H1 (cell line): ENCODE data around the gene MPC1. TPM values are rescaled to one million over a fixed set of nuclear protein-coding genes. Genes with fewer than 3 reads are reported as not detected.

Source experiments
- CTCF ChIA-PET: fragments of 300-600 bp; sonication (Branson Sonifier 250); formaldehyde crosslinking; loops from one replicate; lab custom pipeline; 2021; ENCODE audit not compliant: partially characterized antibody; lab: Charles Lee
- POLR2A ChIA-PET: fragments of 300-600 bp; sonication (Branson Sonifier 250); formaldehyde crosslinking; loops from one replicate; lab custom pipeline; 2021; ENCODE audit warnings: inconsistent platforms; ENCODE audit not compliant: partially characterized antibody; lab: Charles Lee
- DNase-seq, 2 experiments: peaks; one replicate each; pipeline versions ENCODE4 v3.0.0 to v3.0.0-alpha.2; 2010 to 2022; ENCODE audit warnings: low spot score in 2 of 2, low read depth in 1 of 2, mixed read lengths in 1 of 2
- FAIRE-seq: peaks from 2 replicates; lab custom pipeline; 2011; peaks lifted over from hg19 to GRCh38; lab: Jason Lieb, UNC
- H2AFZ ChIP-seq: 2 replicates; pipeline ENCODE4 v1.8.1; 2012; ENCODE audit warnings: low read length, inconsistent platforms
- H2AK5ac ChIP-seq: 2 replicates; pipeline ENCODE4 v1.6.1; 2013; ENCODE audit warnings: low read depth, low read length
- H2BK120ac ChIP-seq: replicated peaks from 2 replicates; pipeline ENCODE3; 2013; ENCODE audit warnings: low read depth, low read length, inconsistent platforms
- H2BK12ac ChIP-seq: 2 replicates; pipeline ENCODE4 v1.6.1; 2013; ENCODE audit warnings: low read depth, low read length
- H2BK15ac ChIP-seq: 2 replicates; pipeline ENCODE4 v1.6.1; 2013; ENCODE audit warnings: low read length
- H2BK20ac ChIP-seq: 2 replicates; pipeline ENCODE4 v1.6.1; 2013; ENCODE audit warnings: low read length
- H2BK5ac ChIP-seq: 2 replicates; pipeline ENCODE4 v1.6.1; 2013; ENCODE audit warnings: low read depth, low read length
- H3K14ac ChIP-seq: 2 replicates; pipeline ENCODE4 v1.6.1; 2013; ENCODE audit warnings: inconsistent platforms; ENCODE audit not compliant: insufficient read length
- H3K18ac ChIP-seq: 2 replicates; pipeline ENCODE4 v1.6.1; 2013; ENCODE audit warnings: low read length; ENCODE audit errors: extremely low read depth
- H3K23ac ChIP-seq: 2 replicates; pipeline ENCODE4 v1.6.1; 2013; ENCODE audit warnings: inconsistent platforms; ENCODE audit not compliant: insufficient read length
- H3K23me2 ChIP-seq: 2 replicates; pipeline ENCODE4 v1.6.1; 2013; ENCODE audit warnings: low read depth, low read length
- H3K27ac ChIP-seq: 2 replicates; pipeline ENCODE4 v1.6.1; 2011; ENCODE audit warnings: low read depth, low read length, inconsistent platforms
- H3K27me3 ChIP-seq, 4 experiments: replicated peaks in 1 of 4; 1 replicate in 1 of 4; 2 replicates in 3 of 4; pipeline versions ENCODE4 v1.6.1 to v1.8.1; 2011 to 2013; ENCODE audit warnings: low read length in 3 of 4, mild to moderate bottlenecking in 3 of 4, inconsistent platforms in 2 of 4, mixed read lengths in 2 of 4, moderate library complexity in 1 of 4; ENCODE audit not compliant: control insufficient read depth in 3 of 4, insufficient read depth in 3 of 4; ENCODE audit errors: extremely low read depth in 1 of 4
- H3K36me3 ChIP-seq, 4 experiments: 2 replicates each; pipeline versions ENCODE4 v1.6.1 to v1.8.1; 2011 to 2013; ENCODE audit warnings: mild to moderate bottlenecking in 4 of 4, low read length in 3 of 4, moderate library complexity in 2 of 4, control low read depth in 1 of 4, inconsistent platforms in 1 of 4; ENCODE audit not compliant: insufficient read depth in 4 of 4, control insufficient read depth in 2 of 4
- H3K4ac ChIP-seq: replicated peaks from 2 replicates; pipeline ENCODE3; 2013; ENCODE audit warnings: low read length, low read depth, mixed read lengths, inconsistent platforms; ENCODE audit not compliant: insufficient read length
- H3K4me1 ChIP-seq, 4 experiments: replicated peaks in 1 of 4; 1 replicate in 1 of 4; 2 replicates in 3 of 4; pipeline versions ENCODE4 v1.6.1 to v1.8.1; 2011 to 2013; ENCODE audit warnings: low read length in 3 of 4, inconsistent platforms in 2 of 4, mixed read lengths in 1 of 4; ENCODE audit not compliant: insufficient read depth in 4 of 4, control insufficient read depth in 3 of 4
- H3K4me2 ChIP-seq, 2 experiments: 2 replicates each; pipeline versions ENCODE4 v1.6.1 to v1.8.1; 2011 to 2013; ENCODE audit warnings: low read depth in 2 of 2, low read length in 2 of 2, control low read depth in 1 of 2, inconsistent platforms in 1 of 2, mild to moderate bottlenecking in 1 of 2; ENCODE audit not compliant: insufficient read depth in 1 of 2
- H3K4me3 ChIP-seq, 4 experiments: fragments of 200-600, 300-600 bp in 1 of 4; sonication (generic), shearing (Covaris generic), sonication (Bioruptor Twin) in 1 of 4; 2 replicates each; pipeline versions ENCODE4 v1.5.1 to v1.8.1; 2011 to 2016; ENCODE audit warnings: low read length in 4 of 4, low read depth in 3 of 4, control low read depth in 2 of 4, inconsistent platforms in 2 of 4, mild to moderate bottlenecking in 2 of 4, mixed read lengths in 1 of 4, moderate library complexity in 1 of 4; ENCODE audit not compliant: insufficient read depth in 2 of 4; ENCODE audit errors: extremely low read depth in 1 of 4
- H3K56ac ChIP-seq: replicated peaks from 2 replicates; pipeline ENCODE3; 2013; ENCODE audit warnings: low read depth, mild to moderate bottlenecking, mixed read lengths, low read length, inconsistent platforms; ENCODE audit not compliant: insufficient read length
- H3K79me1 ChIP-seq: 2 replicates; pipeline ENCODE4 v1.6.1; 2013; ENCODE audit warnings: low read depth, low read length, control low read depth
- H3K79me2 ChIP-seq, 2 experiments: 2 replicates each; pipeline versions ENCODE4 v1.6.1 to v1.8.1; 2012 to 2013; ENCODE audit warnings: low read length in 2 of 2, mild to moderate bottlenecking in 2 of 2, inconsistent platforms in 1 of 2; ENCODE audit not compliant: insufficient read depth in 2 of 2, control insufficient read depth in 1 of 2
- H3K9ac ChIP-seq, 4 experiments: replicated peaks in 1 of 4; 1 replicate in 1 of 4; 2 replicates in 3 of 4; pipeline versions ENCODE4 v1.6.1 to v1.8.1; 2011 to 2013; ENCODE audit warnings: low read depth in 3 of 4, low read length in 3 of 4, control low read depth in 2 of 4, mild to moderate bottlenecking in 2 of 4, moderate library complexity in 2 of 4, inconsistent platforms in 1 of 4; ENCODE audit errors: extremely low read depth in 1 of 4
- H3K9me3 ChIP-seq, 2 experiments: 2 replicates each; pipeline versions ENCODE4 v1.6.1 to v1.8.1; 2012 to 2013; ENCODE audit warnings: mild to moderate bottlenecking in 2 of 2, moderate library complexity in 2 of 2, control low read depth in 1 of 2, inconsistent platforms in 1 of 2, low read depth in 1 of 2, low read length in 1 of 2, mixed read lengths in 1 of 2; ENCODE audit not compliant: insufficient read depth in 2 of 2
- H4K20me1 ChIP-seq, 2 experiments: replicated peaks in 1 of 2; 2 replicates each; pipeline versions ENCODE3 to v1.8.1; 2011 to 2013; ENCODE audit warnings: inconsistent platforms in 2 of 2, low read length in 2 of 2, mild to moderate bottlenecking in 1 of 2; ENCODE audit not compliant: insufficient read depth in 2 of 2, control insufficient read depth in 1 of 2
- H4K5ac ChIP-seq: 2 replicates; pipeline ENCODE4 v1.6.1; 2013; ENCODE audit warnings: low read length, low read depth, mixed read lengths, inconsistent platforms; ENCODE audit not compliant: insufficient read length
- H4K8ac ChIP-seq: 2 replicates; pipeline ENCODE4 v1.8.0; 2013; ENCODE audit warnings: mild to moderate bottlenecking, moderate library complexity, low read length, inconsistent platforms; ENCODE audit not compliant: insufficient read depth; ENCODE audit errors: extremely low read depth
- H4K91ac ChIP-seq: replicated peaks from 2 replicates; pipeline ENCODE3; 2013; ENCODE audit warnings: low read length, mixed read lengths, inconsistent platforms; ENCODE audit not compliant: insufficient read length
- BCL11A ChIP-seq, 2 experiments: IDR thresholded peaks; one replicate each; pipeline ENCODE4 v1.6.1; 2011; ENCODE audit warnings: low read depth in 2 of 2, low read length in 2 of 2, mild to moderate bottlenecking in 2 of 2
- EZH2 ChIP-seq: fragments of 200-600 bp; sonication (generic); IDR thresholded peaks from 2 replicates; pipeline ENCODE4 v1.7.1; 2012; ENCODE audit warnings: low read depth, mild to moderate bottlenecking, moderate library complexity, low read length, inconsistent platforms; ENCODE audit not compliant: severe bottlenecking
- KDM1A ChIP-seq: fragments of 200-600, 300-600 bp; sonication (generic); IDR thresholded peaks from 2 replicates; pipeline ENCODE4 v1.7.1; 2016; ENCODE audit warnings: mild to moderate bottlenecking, low read length, borderline replicate concordance
- NANOG ChIP-seq: IDR thresholded peaks from 2 replicates; pipeline ENCODE4 v1.6.1; 2011; ENCODE audit warnings: low read length, low read depth, mild to moderate bottlenecking, inconsistent platforms; ENCODE audit not compliant: insufficient read depth, poor library complexity, severe bottlenecking
- TAF1 ChIP-seq: IDR thresholded peaks from 2 replicates; pipeline ENCODE4 v1.6.1; 2011; ENCODE audit warnings: mild to moderate bottlenecking, low read depth, low read length
- TAF7 ChIP-seq: optimal IDR thresholded peaks from 2 replicates; pipeline ENCODE3; 2011; ENCODE audit warnings: low read depth, mild to moderate bottlenecking, inconsistent platforms, low read length, moderate library complexity, borderline replicate concordance
- WGBS, 2 experiments: shearing (Covaris generic) in 1 of 2; methylation state at CpG; one replicate each; pipeline versions ENCODE4 v1.1.6 to v1.1.7; 2013 to 2015; ENCODE audit warnings: low lambda C conversion rate in 2 of 2, mixed read lengths in 2 of 2, inconsistent platforms in 1 of 2, low coverage in 1 of 2, missing lambda C conversion rate in 1 of 2; ENCODE audit not compliant: insufficient replicate concordance in 2 of 2, insufficient coverage in 1 of 2, insufficient read length in 1 of 2; ENCODE audit errors: extremely low coverage in 1 of 2, missing lambda C conversion rate in 1 of 2; 5-methylcytosine and 5-hydroxymethylcytosine counted together
- polyA plus RNA-seq, 7 experiments: library from polyadenylated mRNA; depleted of rRNA in 3 of 7; stranded (reverse) in 5 of 7; unstranded in 2 of 7; fragments of >200 nt in 5 of 7; fragments of 200-250 nt in 2 of 7; gene quantifications; 1 replicate in 5 of 7; 2 replicates in 1 of 7; 4 replicates in 1 of 7; pipeline versions ENCODE4 v1.2.1 to v1.2.3, GENCODE V29; 2011 to 2013; ENCODE audit warnings: missing spikeins in 2 of 7, mixed read lengths in 2 of 7
- total RNA-seq: library from RNA; stranded (reverse); fragmentation: NEBNext Ultra II Directional; extraction: Animal tissue kit (Norgen Biotek cat#: 25700); gene quantifications from 2 replicates; pipeline ENCODE4 v1.2.1, GENCODE V29; 2021

Gene MPC1
- total and polyA plus RNA-seq, 2 of the 8 experiments (the other 6 are each of a cell fraction or from before 2014, with no cell fraction given), result 10.2 to 12.6 TPM

GRCh38 chr6:166315436-166315835 lies 67.3 kb downstream of the MPC1 start:
- H3K4me1 ChIP-seq, result 0 out of 7 replicates have a peak, but pooled peaks cover 0 to 2% (median 0%) of the 10 kb centered on the region in 4 experiments
- H3K79me1 ChIP-seq, result no peaks in the 10 kb centered on the region
- H2AFZ ChIP-seq, result no peak overlapping the region
- H3K4ac ChIP-seq, result no peak overlapping the region
- H2AK5ac ChIP-seq, result no peak overlapping the region
- no peak overlapping the region for H2BK120ac ChIP-seq
- ChIA-PET POLR2A (no interaction called here), CTCF (interaction anchor here (0.9 kb wide), 1 partner anchor 12 kb away, joined by 3 read pairs; no protein-coding TSS in a partner anchor)
- DNase-seq (no peak), FAIRE-seq (no peak)
- H3K27me3 ChIP-seq, result peaks cover 0 to 2% (median 1%) of the 10 kb centered on the region in 4 experiments; a peak in 5 of 7 replicates
- no peak overlapping the region for H3K14ac ChIP-seq
- H3K56ac ChIP-seq, result no peak overlapping the region
- no peak overlapping the region for H2BK12ac ChIP-seq
- no peak overlapping the region for H3K18ac ChIP-seq
- no peak overlapping the region for H3K4me2 ChIP-seq
- 91% methylated on average over 11 of the region's 11 CpGs; no CpG with 5 or more reads in 1 of the 2 experiments for WGBS, 2 experiments
- H3K9me3 ChIP-seq, result no peaks in the 10 kb centered on the region
- no peaks in the 10 kb centered on the region for H3K79me2 ChIP-seq
- H2BK15ac ChIP-seq, result no peak overlapping the region
- H2BK5ac ChIP-seq, result no peak overlapping the region
- H4K5ac ChIP-seq, result no peak overlapping the region
- H3K23me2 ChIP-seq, result no peaks in the 10 kb centered on the region
- no peak overlapping the region for H3K4me3 ChIP-seq
- no peak overlapping the region for H4K8ac ChIP-seq
- H4K91ac ChIP-seq, result no peak overlapping the region
- H4K20me1 ChIP-seq, result no peaks in the 10 kb centered on the region
- H3K23ac ChIP-seq, result no peak overlapping the region
- no peak overlapping the region for H3K9ac ChIP-seq
- peaks cover 0 to 5% (median 0%) of the 10 kb centered on the region in 4 experiments; a peak in 2 of 8 replicates for H3K36me3 ChIP-seq
- no peak overlapping the region for H3K27ac ChIP-seq
- TF ChIP-seq BCL11A (IDR thresholded peaks at IDR 0.05; ENCODE audit: low read depth in 2 of 2, low read length in 2 of 2) (no peak), EZH2 (no peak), KDM1A (no peak), TAF7 (no peak), NANOG (no peak), TAF1 (no peak)
- H2BK20ac ChIP-seq, result no peak overlapping the region
